ENCODE results near the gene MT1G.
"Not testable (repeated sequence)": the region's sequence is repeated elsewhere in the genome, so short reads cannot be mapped to it uniquely, and the experiment has no call there.

Gene MT1G

DNA sequence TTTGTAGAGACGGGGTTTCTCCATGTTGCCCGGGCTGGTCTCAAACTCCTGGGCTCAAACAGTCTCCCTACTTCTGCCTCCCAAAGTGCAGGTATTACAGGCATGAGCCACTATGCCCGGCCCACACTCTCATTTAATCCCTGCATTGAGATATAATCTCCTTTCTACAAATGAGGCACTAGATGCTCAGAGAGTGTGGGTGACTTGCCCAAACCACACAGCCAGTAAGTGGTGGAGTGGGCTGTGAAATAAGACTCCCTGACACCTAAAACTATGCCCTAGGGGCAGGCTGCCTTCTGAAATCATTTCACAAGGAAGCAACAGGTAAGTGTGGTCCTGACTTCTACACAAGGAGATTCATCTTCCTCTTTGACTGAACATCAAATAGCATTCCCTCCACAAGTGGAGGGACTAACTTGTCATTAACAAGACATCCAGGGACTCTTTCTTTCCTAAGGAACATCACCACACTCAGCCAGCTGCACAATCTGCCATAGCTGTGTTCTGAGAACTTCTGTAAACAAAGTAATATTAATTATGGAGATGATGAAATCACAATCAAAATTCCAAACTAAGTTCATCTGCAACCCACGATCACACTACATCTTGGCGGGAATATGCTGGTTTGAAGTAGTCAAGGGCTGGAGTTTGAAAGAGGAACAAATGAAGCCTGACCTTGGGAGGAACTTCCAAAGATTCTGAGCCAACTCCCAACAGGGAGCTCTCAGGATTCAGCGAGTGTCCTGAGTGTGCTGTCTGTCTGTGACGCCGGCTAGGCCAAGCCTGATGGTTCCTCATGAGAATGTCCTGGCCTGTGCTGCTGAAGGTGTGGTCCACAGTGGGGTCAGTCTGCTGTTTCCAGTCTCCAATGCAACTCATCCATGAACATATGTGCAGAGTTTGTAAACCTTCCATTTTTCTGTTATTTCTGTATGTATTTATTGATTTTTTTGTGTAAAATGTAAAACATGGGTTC is 2.3 kb downstream of the MT1G start:
- DNase-seq (ENCODE audit: low spot score): not testable (repeated sequence)

DNA sequence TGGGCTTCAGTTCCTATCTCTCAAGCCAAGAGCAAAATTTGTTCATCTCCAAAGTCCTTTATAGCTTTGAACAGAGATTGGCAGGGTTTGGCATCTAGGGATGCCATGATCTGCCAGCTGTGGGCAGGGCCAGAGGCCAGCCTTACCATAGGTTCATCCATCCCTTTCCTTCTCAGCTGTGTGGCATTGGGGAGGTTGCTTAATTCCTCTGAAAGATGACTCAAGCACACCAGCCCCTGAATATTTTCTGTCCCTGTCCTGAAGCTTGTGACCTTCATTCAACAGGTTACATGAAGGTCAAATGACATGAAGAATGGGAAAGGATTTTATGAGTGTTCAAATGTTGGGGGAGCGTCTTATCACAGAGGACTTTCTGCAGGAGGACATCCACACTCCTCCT is 3.4 kb downstream of the MT1G start:
- no peak for DNase-seq (ENCODE audit: low spot score)

DNA sequence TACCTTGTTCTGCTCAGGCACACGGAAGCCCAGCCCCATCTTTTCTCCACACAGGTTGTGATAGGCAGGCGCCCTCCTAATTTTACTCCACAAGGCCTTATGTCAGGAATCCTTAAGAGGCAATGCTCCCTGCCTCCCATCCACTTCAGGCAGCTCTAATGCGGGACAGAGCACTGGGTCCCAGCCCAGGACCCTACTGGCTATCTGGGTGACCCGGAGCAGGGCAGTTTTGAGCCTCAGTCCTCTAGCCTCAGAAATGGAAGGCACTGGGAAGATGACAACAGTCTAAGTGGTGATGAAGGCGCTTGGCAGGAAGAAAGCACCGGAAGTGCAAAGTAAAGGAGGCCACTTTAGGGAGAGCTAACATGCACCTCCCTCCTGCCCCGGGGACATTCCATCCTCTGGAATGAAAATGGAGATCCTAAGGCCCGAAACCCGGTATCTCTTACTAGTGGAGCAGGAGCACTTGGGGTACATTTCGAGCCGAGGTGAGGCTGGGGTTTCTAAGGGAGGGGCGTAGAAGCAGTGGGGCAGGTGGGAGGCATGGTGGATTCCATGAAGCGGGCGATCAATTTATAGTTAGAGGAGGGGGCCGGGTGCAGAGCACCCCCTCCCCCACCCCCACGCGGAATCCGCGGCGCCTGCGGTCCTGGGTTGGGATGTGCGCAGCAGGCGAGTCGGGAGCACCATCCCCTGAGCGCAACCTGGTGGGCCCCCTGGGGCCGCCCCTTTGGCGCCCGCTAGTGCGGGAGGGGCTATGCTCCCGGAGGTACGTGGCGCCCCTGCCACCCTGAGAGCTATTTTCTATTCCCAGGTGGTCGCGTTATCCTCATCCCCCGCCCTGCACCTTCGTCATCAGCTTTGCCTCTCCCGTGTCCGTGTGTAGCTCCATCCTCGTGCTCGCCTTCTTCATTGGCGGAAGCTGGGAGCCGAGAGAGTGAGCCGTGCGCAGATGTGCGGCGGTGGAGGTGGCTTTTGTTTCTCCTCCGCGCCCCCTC is 5.2 kb downstream of the MT1G start:
- no peak for DNase-seq (ENCODE audit: low spot score)

DNA sequence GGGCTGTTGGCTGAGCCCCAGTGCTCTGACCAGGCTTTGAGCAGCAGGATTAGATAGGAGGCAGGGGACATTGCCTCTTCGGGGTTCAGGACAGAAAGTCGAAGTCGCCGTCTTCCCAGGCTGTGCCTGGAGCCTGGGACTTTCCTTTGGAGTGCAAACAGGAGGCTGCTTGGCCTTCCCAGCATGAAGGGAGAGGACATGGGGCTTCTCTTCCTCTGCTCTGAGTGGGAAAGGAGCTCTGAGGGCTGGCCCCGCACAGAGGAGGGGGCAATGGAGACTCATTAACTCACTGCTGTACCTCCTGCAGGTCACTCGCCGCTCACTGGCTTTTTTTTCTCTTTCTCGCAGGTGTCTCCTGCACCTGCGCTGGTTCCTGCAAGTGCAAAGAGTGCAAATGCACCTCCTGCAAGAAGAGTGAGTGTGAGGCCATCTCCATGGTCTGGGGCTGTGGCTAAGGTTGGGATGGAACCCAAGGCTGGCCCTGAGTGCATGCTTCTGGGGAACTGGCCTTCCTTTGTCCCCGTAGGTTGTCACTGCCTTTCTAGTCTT is 9.5 kb downstream of the MT1G start:
- DNase-seq (ENCODE audit: low spot score): no peak

DNA sequence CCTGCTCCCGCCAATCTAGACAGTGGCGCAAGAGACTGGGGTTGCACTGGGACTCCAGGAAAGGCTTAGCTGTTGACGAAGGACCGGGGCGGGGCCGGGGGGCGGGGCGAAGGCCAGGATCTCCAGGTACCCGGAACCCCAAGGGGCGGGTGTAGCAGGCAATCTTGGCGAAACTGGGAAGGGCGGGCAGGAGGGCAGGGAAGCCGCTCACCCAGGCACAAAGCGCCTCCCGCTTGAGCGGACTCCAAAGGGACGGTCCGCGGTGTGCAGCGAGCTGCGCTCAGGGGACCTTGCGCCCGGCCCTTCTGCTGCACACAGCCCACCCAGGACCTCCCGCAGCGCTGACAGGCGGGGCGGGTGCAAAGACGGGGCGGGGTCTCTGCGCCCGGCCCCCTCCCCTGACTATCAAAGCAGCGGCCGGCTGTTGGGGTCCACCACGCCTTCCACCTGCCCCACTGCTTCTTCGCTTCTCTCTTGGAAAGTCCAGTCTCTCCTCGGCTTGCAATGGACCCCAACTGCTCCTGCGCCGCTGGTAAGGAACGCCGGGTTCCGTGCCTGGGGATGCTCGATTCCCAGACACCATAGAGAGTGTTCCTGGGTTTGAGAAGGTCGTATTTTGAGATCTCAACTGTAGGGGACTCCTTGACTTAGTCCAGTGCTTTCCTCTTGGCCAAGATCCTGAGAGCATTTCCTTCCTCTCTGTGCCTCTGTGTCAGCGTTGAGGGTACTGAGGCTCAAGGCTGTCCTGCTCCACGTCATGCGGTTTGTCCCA is 10.1 kb downstream of the MT1G start, which contains the start of gene MT1F:
Gene MT1F (plus strand): TSS at position 405 of the 772 bp plus-strand sequence. CDS start 100 bp downstream, at position 505.
- peak; percentile 42 for DNase-seq (ENCODE audit: low spot score)

DNA sequence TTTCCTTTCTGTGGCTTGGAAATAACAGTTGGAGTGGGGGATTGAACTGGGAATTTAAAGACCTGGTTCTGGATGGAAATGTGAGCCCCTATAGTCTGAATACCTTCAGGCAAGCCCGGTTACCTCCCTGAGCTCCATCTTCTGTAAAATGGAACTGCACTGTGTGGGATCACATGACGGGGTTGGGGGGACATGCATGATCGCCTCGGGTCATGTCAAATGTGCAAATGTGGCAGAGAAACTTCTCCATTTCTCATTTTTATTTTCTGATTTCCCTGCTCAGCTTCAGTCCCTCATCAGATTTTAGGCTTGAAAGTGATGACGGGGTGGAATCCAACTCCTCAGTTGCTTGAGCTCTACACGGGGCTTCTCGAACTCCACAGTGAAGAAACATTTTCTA is 14.6 kb downstream of the MT1G start:
- DNase-seq (ENCODE audit: low spot score): no peak

DNA sequence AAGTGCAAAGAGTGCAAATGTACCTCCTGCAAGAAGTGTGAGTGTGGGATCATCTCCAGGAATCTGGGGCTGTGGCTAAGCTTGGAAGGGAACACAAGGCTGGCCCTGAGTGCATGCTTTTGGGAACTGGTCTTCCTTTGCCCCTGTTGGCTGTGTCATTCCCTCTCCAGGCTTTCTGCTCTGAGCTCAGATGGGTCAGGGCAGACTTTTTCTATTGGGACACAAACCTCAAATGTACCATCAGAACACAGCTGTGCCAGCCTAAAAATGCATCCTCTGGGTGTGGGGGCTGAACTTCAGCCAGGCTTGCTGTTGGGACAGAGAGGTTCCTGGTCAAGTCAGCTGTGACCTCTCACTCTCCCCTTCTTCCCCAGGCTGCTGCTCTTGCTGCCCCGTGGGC is 15.3 kb downstream of the MT1G start:
- DNase-seq (ENCODE audit: low spot score): no peak

DNA sequence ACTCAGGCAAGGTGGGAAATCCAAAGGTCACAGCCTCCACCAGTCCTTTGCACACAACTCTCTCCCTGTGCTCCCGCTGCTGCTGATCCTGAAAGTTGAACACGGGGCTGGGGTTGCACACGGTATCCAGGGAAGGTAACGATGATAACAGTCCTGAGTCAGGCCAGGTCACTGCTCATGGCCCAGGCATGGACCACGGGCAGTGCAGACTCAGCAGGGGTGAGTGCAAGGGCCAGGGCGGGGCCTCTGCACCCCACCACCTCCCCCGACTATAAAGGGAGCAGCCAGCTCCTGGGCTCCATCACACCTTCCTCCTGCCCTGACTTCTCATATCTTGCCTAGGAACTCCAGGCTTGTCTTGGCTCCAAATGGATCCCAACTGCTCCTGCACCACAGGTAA is 16.3 kb downstream of the MT1G start, which contains the start of gene MT1B:
Gene MT1B (plus strand): TSS at position 301 of the 400 bp plus-strand sequence. CDS start 68 bp downstream, at position 369.
- DNase-seq (ENCODE audit: low spot score): no peak

DNA sequence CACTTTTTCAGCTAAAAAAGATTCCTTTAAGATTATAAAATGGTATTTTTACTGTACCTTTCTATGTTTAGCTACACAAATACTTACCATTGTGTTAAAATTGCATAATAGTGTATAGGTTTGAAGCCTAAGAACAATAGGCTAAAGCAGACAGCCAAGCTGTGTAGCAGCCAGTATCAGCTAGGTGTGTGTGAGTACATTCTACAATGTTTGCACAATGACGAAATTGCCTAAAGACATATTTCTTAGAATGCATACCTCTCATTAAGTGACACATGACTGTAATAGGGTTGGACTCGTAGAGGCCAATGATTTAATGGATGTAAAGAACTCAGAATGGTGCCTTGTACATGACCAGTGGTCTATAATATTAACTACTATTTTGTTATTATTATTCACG is 18.0 kb downstream of the MT1G start:
- no peak for DNase-seq (ENCODE audit: low spot score)

DNA sequence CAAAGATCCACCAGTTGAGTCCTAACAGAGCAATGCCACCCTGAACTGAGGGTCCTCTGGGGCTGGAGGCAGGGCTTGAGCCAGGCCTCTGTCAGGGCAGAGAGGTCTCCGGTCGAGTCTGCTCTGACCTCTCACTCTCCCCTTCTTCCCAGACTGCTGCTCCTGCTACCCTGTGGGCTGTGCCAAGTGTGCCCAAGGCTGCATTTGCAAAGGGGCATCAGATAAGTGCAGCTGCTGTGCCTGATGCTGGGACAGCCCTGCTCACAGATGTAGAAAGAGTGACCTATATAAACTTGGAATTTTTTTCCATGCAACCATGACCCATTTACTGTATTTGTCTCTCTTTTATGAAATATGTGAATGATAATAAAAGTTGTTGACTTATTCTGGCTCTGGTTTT is 18.6 kb downstream of the MT1G start:
- DNase-seq (ENCODE audit: low spot score): no peak

DNA sequence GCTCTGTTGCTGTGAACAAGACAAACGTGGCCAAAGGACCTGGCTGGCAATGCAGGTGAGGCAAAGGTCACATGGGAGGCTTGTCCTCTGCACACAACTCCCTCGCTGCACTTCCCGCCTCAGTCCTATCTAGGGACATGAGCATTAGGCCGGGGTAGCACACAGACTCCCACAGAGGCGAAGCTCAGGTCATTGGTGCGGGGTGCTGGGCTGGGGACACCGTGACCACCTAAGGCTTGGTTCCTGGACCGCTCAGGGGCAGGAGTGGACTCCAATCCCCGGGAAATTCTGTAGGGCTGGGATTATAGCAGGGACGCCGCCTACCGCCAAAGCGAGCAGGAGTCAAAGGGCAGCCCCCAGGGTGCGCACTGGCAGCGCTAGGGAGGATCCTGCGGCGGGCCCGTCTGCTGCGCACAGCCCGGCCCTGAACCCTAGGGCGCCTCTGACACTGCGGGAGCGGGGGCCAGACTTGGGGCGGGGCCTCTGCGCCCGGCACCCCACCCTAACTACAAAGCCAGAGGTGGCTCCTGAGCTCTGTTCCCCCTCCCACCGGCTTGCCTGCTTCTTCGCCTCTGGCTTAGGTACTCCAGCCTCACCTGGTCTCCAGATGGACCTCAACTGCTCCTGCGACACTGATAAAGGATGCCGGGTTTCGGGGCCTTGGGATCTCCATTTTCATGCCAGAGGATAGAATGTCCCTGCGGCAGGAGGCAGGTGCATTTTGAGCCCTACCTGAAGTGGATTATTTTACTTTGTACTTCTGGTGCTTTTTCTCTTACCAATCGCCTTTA is 20.0 kb downstream of the MT1G start:
- no peak for DNase-seq (ENCODE audit: low spot score)

DNA sequence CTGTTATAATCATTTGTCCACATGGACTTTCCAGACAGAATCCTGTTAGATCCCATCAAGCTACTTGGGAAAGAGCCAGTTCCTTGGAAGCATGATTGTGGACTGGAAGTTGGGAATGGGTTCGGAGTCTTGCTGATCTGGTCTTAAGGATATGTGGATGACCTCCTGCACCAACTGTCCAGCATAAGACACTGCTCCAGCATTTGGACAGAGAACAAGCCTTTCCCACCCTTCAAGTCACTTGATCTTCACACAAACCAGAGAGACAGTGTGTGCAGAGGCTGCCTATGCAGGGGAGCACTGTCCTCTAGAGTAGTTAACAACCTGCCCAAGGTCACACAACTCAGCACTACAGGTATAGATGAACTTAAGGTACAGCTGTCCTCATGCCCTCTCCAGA is 22.0 kb downstream of the MT1G start:
- DNase-seq (ENCODE audit: low spot score): no peak

DNA sequence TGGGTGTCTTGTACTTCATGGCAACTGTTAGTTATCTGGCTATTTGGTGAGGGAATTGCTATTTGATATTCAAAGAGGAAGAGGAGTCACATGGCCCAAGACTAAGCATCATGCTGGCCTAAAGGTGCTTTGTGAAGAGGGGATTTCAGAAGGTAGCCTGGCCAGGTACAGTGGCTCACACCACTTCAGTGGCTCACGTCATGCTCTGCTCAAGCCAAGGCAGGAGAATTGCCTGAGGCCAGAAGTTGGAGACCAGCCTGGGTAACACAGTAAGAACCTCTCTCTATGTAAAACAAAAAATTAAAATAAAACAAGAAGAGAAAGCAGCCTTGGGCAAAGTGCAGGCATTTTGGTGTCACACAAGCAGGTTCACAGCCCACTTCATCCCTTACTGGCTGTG is 22.6 kb downstream of the MT1G start:
- no peak for DNase-seq (ENCODE audit: low spot score)

DNA sequence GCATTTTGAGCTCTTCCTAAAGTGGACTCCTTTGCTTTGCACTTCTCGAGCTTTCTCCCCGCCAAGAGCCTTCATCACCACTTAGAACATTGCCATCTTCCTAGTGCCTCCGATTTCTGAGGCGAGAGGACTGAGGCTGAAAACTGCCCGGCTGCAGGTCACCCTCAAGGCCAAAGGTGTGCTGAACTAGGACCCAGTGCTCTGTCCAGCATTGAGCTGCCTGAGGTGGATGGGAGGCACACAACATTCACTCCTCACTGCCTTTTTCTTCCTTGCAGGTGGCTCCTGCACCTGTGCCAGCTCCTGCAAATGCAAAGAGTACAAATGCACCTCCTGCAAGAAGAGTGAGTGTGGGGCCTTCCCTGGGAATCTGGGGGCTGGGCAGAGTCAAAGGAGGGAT is 24.0 kb downstream of the MT1G start:
- DNase-seq (ENCODE audit: low spot score): no peak

DNA sequence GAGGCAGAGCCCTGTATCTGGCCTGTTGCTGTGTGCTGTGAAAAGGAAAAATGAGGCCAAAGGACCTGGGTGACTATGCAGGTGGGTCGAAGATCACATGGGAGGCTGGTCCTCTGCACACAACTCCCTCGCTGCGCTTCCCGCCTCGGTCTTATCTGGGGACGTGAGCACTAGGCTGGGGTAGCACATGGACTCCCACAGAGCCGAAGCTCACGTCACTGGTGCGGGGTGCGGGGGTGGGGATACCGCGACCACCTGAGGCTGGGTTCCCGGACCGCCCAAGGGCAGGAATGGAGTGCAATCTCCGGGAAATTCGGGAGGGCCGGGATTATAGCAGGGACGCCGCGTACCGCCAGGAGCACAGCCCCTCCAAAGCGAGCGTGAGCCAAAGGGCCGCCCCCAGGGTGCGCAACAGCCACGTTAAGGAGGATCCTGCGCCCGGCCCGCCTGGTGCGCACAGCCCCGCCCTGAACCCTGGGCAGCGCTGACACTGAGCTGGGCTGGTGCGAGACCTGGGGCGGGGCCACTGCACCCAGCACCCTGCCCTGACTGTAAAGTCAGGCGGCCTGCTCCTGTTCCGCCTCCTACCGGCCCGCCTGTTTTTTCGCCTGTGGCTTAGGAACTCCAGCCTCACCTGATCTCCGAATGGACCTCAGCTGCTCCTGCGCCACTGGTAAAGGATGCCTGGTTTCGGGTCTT is 24.6 kb downstream of the MT1G start:
- no peak for DNase-seq (ENCODE audit: low spot score)

DNA sequence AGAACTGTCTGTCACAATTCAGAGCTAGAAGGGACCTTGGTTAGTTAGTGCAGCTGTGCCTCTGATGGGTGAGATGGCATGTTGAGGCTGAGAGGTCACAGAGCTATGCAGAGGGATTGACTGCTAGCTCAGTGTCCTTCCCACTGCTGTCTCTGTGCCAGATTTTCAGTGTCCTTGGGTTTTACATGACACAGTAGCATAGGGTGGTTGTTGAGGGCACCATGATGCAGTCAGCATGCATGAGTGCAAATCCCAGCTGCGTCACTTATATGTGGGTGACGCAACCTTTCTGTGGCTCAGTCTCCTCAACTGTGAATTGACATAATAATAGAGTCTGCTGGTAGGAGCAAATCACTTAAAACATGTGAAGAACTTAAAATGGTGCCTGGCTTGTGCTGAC is 26.7 kb downstream of the MT1G start:
- no peak for DNase-seq (ENCODE audit: low spot score)

DNA sequence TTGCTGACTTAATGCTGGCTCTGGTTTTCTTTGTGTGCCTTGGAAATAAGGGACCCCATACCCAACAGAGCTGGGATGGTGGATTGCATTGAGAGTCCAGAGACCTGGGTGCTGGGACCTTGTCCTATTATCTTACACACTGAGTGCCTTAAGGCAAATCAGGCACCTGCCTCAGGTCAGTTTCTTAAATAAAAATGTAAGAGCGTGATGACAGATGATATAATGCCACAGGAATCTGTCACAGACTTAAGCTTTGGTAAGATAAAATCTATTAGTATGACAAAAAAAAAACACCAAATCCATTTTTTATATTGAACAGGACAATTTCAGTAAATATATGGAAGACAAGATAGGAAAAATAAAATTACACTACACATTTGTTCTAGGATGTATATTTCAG is 27.8 kb downstream of the MT1G start:
- DNase-seq (ENCODE audit: low spot score): no peak

DNA sequence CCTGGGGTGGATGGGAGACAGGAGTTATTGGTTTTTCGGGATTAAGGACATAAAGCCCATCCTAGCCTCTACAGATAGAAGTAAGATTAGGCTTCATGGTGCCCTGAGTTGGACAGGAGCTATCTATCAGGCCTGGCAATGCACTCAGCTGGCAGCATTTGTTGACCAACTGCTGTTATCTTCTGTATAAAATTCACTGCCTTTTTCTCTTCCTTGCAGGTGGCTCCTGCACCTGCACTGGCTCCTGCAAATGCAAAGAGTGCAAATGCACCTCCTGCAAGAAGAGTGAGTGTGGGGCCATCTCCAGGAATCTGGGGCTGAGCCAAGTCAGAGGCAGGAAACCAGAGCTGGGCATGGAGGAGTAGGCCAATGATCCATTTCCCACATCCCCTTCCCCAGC is 28.8 kb downstream of the MT1G start:
- no peak for DNase-seq (ENCODE audit: low spot score)

DNA sequence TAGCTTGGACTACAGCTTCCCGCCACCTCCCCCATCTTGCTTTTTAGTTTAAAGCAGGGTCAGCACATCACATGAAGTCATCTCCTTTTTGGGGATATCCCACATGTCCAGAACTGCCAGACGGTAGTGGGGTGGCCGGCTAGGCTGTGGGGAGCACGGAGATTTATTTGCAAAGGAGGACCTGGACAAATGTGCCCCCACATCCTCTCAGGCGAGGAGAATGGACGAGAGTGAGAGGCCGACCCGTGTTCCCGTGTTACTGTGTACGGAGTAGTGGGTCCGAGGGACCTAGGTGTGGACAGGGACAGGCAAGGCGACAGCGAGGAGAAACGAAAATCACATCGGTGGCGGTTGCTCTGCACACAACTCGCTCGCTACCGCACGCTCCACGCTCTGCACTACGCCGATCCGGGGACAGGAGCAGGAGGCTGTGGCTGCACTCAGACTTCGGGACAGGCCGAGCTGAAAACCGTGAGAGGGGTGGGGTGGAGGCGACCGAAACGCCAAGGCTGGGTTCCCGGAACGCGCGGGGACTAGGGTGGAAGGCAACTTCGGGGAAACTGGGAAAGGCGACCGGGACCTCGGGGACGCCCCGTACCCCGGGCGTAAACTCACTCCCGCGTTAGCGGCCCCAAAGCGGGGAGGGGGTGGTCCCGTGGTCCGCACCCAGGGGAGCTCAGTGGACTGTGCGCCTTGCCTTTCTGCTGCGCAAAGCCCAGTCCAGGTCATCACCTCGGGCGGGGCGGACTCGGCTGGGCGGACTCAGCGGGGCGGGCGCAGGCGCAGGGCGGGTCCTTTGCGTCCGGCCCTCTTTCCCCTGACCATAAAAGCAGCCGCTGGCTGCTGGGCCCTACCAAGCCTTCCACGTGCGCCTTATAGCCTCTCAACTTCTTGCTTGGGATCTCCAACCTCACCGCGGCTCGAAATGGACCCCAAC is 29.8 kb downstream of the MT1G start, which contains the start of gene MT1A:
Gene MT1A (plus strand): TSS at position 853 of the 937 bp plus-strand sequence. CDS start 73 bp downstream, at position 926.
- no peak for DNase-seq (ENCODE audit: low spot score)

Measured in kidney capillary endothelial cell (primary cell).